PC-3 (cell line): ENCODE measurements around the gene ALPK1.

Experiments
- EZH2 ChIP-seq: fragments of 300-600 bp; sonication (generic); IDR thresholded peaks from one replicate; pipeline ENCODE4 v1.6.1; 2017; ENCODE audit warnings: antibody characterized with exemption, mild to moderate bottlenecking, low read length; ENCODE audit not compliant: unreplicated experiment
- EZH2phosphoT487 ChIP-seq: fragments of 300-600 bp; sonication (generic); IDR thresholded peaks from 2 replicates; pipeline ENCODE4 v1.6.1; 2018; ENCODE audit warnings: mild to moderate bottlenecking, antibody characterized with exemption, low read length, borderline replicate concordance
- TF ChIP-seq, protein P1 (sequence below): fragments of 300-600 bp; sonication (generic); conservative IDR thresholded peaks from 2 replicates; pipeline ENCODE4 v1.5.1; 2017; ENCODE audit warnings: antibody characterized with exemption, low read depth, mild to moderate bottlenecking, low read length

DNA sequence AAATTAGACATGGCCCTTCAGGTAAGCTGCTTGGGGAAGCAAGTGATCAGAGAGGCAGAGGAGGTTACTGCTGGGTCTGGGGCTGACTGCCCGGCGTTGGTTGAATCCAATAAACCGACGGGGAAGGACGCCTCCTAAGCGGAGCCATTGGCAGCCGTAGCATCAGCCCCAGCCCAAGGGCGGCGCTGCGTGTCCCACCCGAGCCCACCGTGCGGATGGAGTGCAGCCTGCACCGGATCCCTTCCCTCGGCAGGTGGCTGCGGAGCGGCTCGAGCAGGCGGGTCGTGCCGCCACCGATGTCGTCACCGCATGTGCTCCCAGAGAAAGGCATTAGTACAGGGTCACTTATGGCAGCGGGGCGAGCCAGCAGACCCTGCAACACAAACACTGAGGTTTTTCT is 82.1 kb downstream of the ALPK1 start:
- TF ChIP-seq EZH2: no peak
- TF ChIP-seq, protein P1, sequence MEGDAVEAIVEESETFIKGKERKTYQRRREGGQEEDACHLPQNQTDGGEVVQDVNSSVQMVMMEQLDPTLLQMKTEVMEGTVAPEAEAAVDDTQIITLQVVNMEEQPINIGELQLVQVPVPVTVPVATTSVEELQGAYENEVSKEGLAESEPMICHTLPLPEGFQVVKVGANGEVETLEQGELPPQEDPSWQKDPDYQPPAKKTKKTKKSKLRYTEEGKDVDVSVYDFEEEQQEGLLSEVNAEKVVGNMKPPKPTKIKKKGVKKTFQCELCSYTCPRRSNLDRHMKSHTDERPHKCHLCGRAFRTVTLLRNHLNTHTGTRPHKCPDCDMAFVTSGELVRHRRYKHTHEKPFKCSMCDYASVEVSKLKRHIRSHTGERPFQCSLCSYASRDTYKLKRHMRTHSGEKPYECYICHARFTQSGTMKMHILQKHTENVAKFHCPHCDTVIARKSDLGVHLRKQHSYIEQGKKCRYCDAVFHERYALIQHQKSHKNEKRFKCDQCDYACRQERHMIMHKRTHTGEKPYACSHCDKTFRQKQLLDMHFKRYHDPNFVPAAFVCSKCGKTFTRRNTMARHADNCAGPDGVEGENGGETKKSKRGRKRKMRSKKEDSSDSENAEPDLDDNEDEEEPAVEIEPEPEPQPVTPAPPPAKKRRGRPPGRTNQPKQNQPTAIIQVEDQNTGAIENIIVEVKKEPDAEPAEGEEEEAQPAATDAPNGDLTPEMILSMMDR: no peak
- TF ChIP-seq EZH2phosphoT487: no peak
